ENCODE results near the gene RABL6.
"Not testable (repeated sequence)": the region's sequence is repeated elsewhere in the genome, so short reads cannot be mapped to it uniquely, and the experiment has no call there.

RABL6 gene

GRCh38 chr9:136835162-136835931, 27.6 kb downstream of the RABL6 start:
- no peak for DNase-seq (ENCODE audit: low spot score)

- DNase-seq (ENCODE audit: low spot score) = no peak
These were observed 28.5 kb downstream of the RABL6 start for GRCh38 chr9:136835932-136836904.

- no peak for DNase-seq (ENCODE audit: low spot score)
These were observed 29.6 kb downstream of the RABL6 start for GRCh38 chr9:136837146-136837855.

GRCh38 chr9:136837856-136838277, 30.1 kb downstream of the RABL6 start:
- DNase-seq (ENCODE audit: low spot score) = not testable (repeated sequence)

GRCh38 chr9:136838314-136839228, 30.8 kb downstream of the RABL6 start:
- no peak for DNase-seq (ENCODE audit: low spot score)

- no peak for DNase-seq (ENCODE audit: low spot score)
These were observed 31.7 kb downstream of the RABL6 start for GRCh38 chr9:136839229-136840139.

GRCh38 chr9:136840140-136840876, 32.6 kb downstream of the RABL6 start:
- DNase-seq (ENCODE audit: low spot score) = peak; percentile 72

GRCh38 chr9:136840877-136841645, 33.3 kb downstream of the RABL6 start:
- no peak for DNase-seq (ENCODE audit: low spot score)

GRCh38 chr9:136841646-136842379, 34.1 kb downstream of the RABL6 start:
- DNase-seq (ENCODE audit: low spot score) = not testable (repeated sequence)

GRCh38 chr9:136842380-136842948, 34.7 kb downstream of the RABL6 start, which contains the start of gene AJM1:
Gene AJM1 (plus strand): TSS chr9:136842478. CDS start chr9:136844415, 1,937 bp downstream.
- DNase-seq (ENCODE audit: low spot score) = peak; percentile 75

GRCh38 chr9:136843159-136843800, 35.5 kb downstream of the RABL6 start:
- not testable (repeated sequence) for DNase-seq (ENCODE audit: low spot score)

GRCh38 chr9:136843801-136844740, 36.3 kb downstream of the RABL6 start:
- DNase-seq (ENCODE audit: low spot score) = not testable (repeated sequence)

- no peak for DNase-seq (ENCODE audit: low spot score)
These were observed 37.2 kb downstream of the RABL6 start for GRCh38 chr9:136844761-136845464.

- DNase-seq (ENCODE audit: low spot score) = no peak
These were observed 37.9 kb downstream of the RABL6 start for GRCh38 chr9:136845465-136846260.

Data from iPS-NIHi11 (cell line).